Measurements from ENCODE around the gene SDF2L1.

DNA sequence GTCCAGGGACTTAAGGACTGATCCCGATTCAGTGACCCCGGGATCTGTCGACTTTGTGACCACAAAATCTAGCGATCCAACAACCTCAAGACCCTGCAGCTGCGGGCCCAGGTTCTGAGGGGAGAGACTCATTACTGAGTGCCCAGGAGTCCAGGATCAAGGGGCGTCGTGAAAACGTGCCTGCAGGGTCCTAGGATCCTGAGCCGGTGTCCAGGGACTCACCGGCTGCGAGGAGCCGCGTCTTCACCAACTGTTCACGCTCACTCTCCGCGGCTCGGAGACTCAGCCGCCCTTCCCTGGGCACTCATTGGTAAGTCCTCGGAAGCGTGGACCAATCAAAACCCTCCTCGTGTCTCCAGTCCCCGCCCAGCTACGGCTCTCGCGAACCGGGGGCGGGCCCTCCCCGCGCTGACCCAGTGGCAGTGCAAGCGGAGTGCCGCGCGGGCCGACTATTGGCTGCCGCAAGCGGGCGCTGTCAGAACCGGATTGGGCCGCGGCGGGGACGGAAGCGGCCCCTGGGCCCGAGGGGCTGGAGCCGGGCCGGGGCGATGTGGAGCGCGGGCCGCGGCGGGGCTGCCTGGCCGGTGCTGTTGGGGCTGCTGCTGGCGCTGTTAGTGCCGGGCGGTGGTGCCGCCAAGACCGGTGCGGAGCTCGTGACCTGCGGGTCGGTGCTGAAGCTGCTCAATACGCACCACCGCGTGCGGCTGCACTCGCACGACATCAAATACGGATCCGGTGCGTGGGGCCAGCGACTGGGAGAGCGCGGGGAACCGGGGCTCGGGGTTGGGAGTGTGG is at the start of gene SDF2L1:
- no peak for TF ChIP-seq EZH2phosphoT487 (IDR thresholded peaks at IDR 0.05)
- TF ChIP-seq, protein P1, sequence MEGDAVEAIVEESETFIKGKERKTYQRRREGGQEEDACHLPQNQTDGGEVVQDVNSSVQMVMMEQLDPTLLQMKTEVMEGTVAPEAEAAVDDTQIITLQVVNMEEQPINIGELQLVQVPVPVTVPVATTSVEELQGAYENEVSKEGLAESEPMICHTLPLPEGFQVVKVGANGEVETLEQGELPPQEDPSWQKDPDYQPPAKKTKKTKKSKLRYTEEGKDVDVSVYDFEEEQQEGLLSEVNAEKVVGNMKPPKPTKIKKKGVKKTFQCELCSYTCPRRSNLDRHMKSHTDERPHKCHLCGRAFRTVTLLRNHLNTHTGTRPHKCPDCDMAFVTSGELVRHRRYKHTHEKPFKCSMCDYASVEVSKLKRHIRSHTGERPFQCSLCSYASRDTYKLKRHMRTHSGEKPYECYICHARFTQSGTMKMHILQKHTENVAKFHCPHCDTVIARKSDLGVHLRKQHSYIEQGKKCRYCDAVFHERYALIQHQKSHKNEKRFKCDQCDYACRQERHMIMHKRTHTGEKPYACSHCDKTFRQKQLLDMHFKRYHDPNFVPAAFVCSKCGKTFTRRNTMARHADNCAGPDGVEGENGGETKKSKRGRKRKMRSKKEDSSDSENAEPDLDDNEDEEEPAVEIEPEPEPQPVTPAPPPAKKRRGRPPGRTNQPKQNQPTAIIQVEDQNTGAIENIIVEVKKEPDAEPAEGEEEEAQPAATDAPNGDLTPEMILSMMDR (IDR thresholded peaks at IDR 0.05): no peak
- TF ChIP-seq EZH2 (IDR thresholded peaks at IDR 0.05): peak; percentile 28

Measured in neural progenitor cell (in vitro differentiated cells).